Trophoblast cell (in vitro differentiated cells and primary cell): ENCODE results near the gene FBN3.

Source experiments
- DNase-seq, 2 donors: peaks; one replicate each; pipeline ENCODE4 v3.0.0-alpha.2; 2016
- H2AFZ ChIP-seq: 2 replicates; pipeline ENCODE4 v1.6.1; 2013; ENCODE audit warnings: low read length, moderate library complexity, mild to moderate bottlenecking; ENCODE audit not compliant: insufficient read depth, poor library complexity
- H2AK5ac ChIP-seq: 2 replicates; pipeline ENCODE4 v1.6.1; 2013; ENCODE audit warnings: mild to moderate bottlenecking, low read length
- H2BK120ac ChIP-seq: 2 replicates; pipeline ENCODE4 v1.6.1; 2013; ENCODE audit warnings: low read length, mild to moderate bottlenecking, moderate library complexity; ENCODE audit not compliant: insufficient read depth, poor library complexity
- H2BK12ac ChIP-seq: 2 replicates; pipeline ENCODE4 v1.6.1; 2013; ENCODE audit warnings: mild to moderate bottlenecking, low read length, moderate library complexity
- H2BK5ac ChIP-seq: 2 replicates; pipeline ENCODE4 v1.6.1; 2013; ENCODE audit warnings: low read length, low read depth, moderate library complexity, mild to moderate bottlenecking; ENCODE audit not compliant: poor library complexity
- H3K14ac ChIP-seq: 2 replicates; pipeline ENCODE4 v1.6.1; 2013; ENCODE audit warnings: mild to moderate bottlenecking, low read length
- H3K18ac ChIP-seq: 2 replicates; pipeline ENCODE4 v1.6.1; 2013; ENCODE audit warnings: mild to moderate bottlenecking, low read length
- H3K23ac ChIP-seq: 2 replicates; pipeline ENCODE4 v1.6.1; 2013; ENCODE audit warnings: low read length
- H3K27ac ChIP-seq: 2 replicates; pipeline ENCODE4 v1.5.1; 2013; ENCODE audit warnings: low read depth, mild to moderate bottlenecking, inconsistent platforms, low read length, moderate library complexity
- H3K27me3 ChIP-seq: 2 replicates; pipeline ENCODE4 v1.6.1; 2013; ENCODE audit warnings: inconsistent platforms, mild to moderate bottlenecking, low read length, moderate library complexity; ENCODE audit not compliant: insufficient read depth
- H3K36me3 ChIP-seq, 2 experiments: 1 replicate in 1 of 2; 2 replicates in 1 of 2; pipeline ENCODE4 v1.6.1; 2013; ENCODE audit warnings: low read length in 2 of 2, mild to moderate bottlenecking in 2 of 2, moderate library complexity in 1 of 2; ENCODE audit not compliant: insufficient read depth in 2 of 2, control insufficient read depth in 1 of 2
- H3K4ac ChIP-seq: 2 replicates; pipeline ENCODE4 v1.6.1; 2013; ENCODE audit warnings: low read depth, mild to moderate bottlenecking, low read length, moderate library complexity
- H3K4me1 ChIP-seq, 2 experiments: 1 replicate in 1 of 2; 2 replicates in 1 of 2; pipeline ENCODE4 v1.6.1; 2013; ENCODE audit warnings: low read length in 2 of 2, mild to moderate bottlenecking in 2 of 2, moderate library complexity in 1 of 2; ENCODE audit not compliant: insufficient read depth in 2 of 2, control insufficient read depth in 1 of 2
- H3K4me2 ChIP-seq: 2 replicates; pipeline ENCODE4 v1.6.1; 2013; ENCODE audit warnings: inconsistent platforms, mild to moderate bottlenecking, low read length, moderate library complexity
- H3K4me3 ChIP-seq: 2 replicates; pipeline ENCODE4 v1.5.1; 2013; ENCODE audit warnings: mild to moderate bottlenecking, low read depth, low read length, inconsistent platforms
- H3K79me1 ChIP-seq: one replicate; pipeline ENCODE4 v1.6.1; 2013; ENCODE audit warnings: low read length
- H3K79me2 ChIP-seq: 2 replicates; pipeline ENCODE4 v1.6.1; 2013; ENCODE audit warnings: low read length, mild to moderate bottlenecking; ENCODE audit not compliant: control insufficient read depth, insufficient read depth, poor library complexity
- H3K9ac ChIP-seq: 2 replicates; pipeline ENCODE4 v1.6.1; 2013; ENCODE audit warnings: mild to moderate bottlenecking, low read length
- H3K9me3 ChIP-seq: 2 replicates; pipeline ENCODE4 v1.6.1; 2013; ENCODE audit warnings: low read depth, mild to moderate bottlenecking, control low read depth, inconsistent platforms, low read length; ENCODE audit not compliant: insufficient read depth
- H4K12ac ChIP-seq: 2 replicates; pipeline ENCODE4 v1.6.1; 2013; ENCODE audit warnings: low read depth, mild to moderate bottlenecking, low read length, moderate library complexity
- H4K8ac ChIP-seq: 2 replicates; pipeline ENCODE4 v1.6.1; 2013; ENCODE audit warnings: low read depth, mild to moderate bottlenecking, low read length, moderate library complexity
- H4K91ac ChIP-seq: one replicate; pipeline ENCODE4 v1.6.1; 2013; ENCODE audit warnings: low read depth, mild to moderate bottlenecking, low read length, moderate library complexity
- WGBS: extraction: QIAGEN DNeasy Blood & Tissue Kit; methylation state at CpG from one replicate; pipeline ENCODE4 v1.1.7; 2013; ENCODE audit warnings: missing lambda C conversion rate; ENCODE audit not compliant: insufficient read length, insufficient coverage; ENCODE audit errors: extremely low coverage; 5-methylcytosine and 5-hydroxymethylcytosine counted together

FBN3 gene

DNA sequence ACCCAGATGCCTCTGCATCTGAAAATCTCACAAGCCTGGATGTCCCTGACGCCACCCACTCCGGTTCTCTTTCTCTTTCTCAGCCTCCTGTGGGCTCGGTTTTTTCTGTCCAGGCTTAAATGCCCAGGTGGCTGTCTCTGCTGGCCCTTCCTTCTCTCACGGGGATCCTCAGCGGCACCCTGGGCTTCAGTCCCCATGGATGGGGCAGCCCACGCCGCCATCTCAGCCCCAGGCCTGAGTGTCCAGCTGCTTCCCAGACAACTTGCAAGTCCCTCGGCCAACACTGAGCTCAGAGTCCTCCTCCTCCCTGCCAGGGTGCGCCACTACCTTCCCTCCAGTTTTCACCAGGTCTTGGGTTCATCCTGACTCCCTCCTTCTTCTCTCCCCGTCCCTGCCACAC, 6.4 kb downstream of the FBN3 start:
- Histone ChIP-seq H2AFZ (no peak overlapping the region), H2BK5ac (no peak overlapping the region), H4K91ac (no peak overlapping the region), H3K27ac (no peak overlapping the region), H3K18ac (no peak overlapping the region), H3K9me3 (no peaks in the 10 kb centered on the region), H3K4ac (no peak overlapping the region), H3K14ac (no peak overlapping the region), H3K9ac (no peak overlapping the region), H3K23ac (no peak overlapping the region), H3K4me2 (no peak overlapping the region), H4K8ac (no peak overlapping the region), H2AK5ac (no peak overlapping the region), H4K12ac (no peak overlapping the region), H3K79me2 (no peaks in the 10 kb centered on the region), H2BK120ac (no peak overlapping the region), H2BK12ac (no peak overlapping the region), H3K4me1 (peaks cover 2 to 3% of the 10 kb centered on the region in 2 experiments), H3K27me3 (no peaks in the 10 kb centered on the region), H3K36me3 (peaks cover 13% of the 10 kb centered on the region in 2 experiments), H3K4me3 (no peak overlapping the region), H3K79me1 (no peaks in the 10 kb centered on the region)
- no CpG with 5 or more reads among the region's 10 CpGs for WGBS
- DNase-seq = no peak

DNA sequence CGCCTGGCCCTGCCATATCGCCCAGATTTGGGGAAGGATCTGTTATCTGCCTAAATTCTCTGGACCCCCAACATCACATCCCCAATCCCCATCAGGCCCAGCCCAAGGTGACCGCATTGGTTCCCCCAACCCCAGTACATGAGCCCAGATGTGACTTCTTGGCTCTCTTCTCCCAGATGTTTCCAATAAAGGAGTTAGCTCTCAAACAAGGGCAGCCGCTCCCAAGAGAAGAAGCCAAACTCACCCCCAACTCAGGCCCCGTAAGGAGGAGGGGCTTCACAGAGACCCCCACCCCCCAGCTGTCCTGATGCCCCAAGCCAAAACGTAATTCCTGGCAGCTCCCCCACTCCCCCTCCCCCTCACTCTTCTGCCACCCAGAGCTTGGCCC, 6.9 kb downstream of the FBN3 start:
- no peak overlapping the region for H4K12ac ChIP-seq

DNA sequence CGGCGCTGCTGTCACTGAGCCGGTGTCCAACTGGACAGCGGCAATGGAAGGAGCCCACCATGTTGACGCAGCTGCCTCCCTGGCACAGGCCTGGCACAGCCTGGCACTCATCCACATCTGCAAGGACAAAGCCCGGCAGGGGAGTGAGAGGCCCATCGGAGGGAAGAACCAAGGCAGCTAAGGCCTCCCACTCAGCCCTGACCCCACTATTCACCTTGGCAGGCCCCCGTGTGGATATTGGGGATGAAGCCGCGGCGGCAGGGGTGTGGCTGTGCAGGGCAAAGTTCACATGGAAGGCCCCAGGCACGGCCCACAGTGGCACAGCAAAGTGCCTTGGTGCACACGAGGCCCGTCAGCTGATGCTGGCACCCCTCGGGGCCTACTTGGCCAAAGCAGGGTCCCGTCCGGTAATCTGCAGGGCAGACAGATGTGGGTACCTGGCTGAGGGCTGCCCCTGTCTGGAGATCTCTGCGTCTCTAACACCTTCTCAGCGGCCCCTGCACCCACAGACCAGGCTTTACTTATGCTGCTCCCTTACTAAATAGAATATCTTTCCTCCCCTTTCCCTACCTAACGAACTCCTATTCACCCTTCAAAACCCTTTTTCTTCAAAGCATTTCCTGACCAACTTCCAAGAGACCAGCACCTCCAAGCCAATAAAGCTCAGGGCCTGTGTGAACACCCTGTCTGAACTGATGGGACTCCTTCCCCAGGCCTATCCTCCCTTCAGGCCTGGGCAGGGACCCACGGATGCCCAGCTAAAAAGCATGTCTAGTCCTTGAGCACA, 7.5 kb downstream of the FBN3 start:
- Histone ChIP-seq H3K27ac (no peak overlapping the region), H2BK120ac (no peak overlapping the region), H2BK12ac (no peak overlapping the region), H3K79me2 (no peaks in the 10 kb centered on the region), H4K12ac (no peak overlapping the region), H2AFZ (no peak overlapping the region), H3K14ac (no peak overlapping the region), H3K23ac (no peak overlapping the region), H3K9ac (no peak overlapping the region), H3K79me1 (no peaks in the 10 kb centered on the region), H3K9me3 (no peaks in the 10 kb centered on the region), H3K18ac (no peak overlapping the region), H3K4me2 (no peak overlapping the region), H3K36me3 (peaks cover 16% of the 10 kb centered on the region in 2 experiments), H4K91ac (no peak overlapping the region), H2BK5ac (no peak overlapping the region), H3K4me1 (peaks cover 2% of the 10 kb centered on the region in 2 experiments), H3K27me3 (no peaks in the 10 kb centered on the region), H3K4me3 (no peak overlapping the region), H4K8ac (no peak overlapping the region), H3K4ac (no peak overlapping the region), H2AK5ac (no peak overlapping the region)
- no peak for DNase-seq
- 89% methylated on average over 1 of the region's 21 CpGs for WGBS

More for the DNA sequence above, 6.9 kb downstream of the FBN3 start:
- Histone ChIP-seq H3K9ac (no peak overlapping the region), H2AFZ (no peak overlapping the region), H3K27ac (no peak overlapping the region), H3K9me3 (no peaks in the 10 kb centered on the region), H3K27me3 (no peaks in the 10 kb centered on the region), H3K4me2 (no peak overlapping the region), H2BK120ac (no peak overlapping the region), H3K4ac (no peak overlapping the region), H4K8ac (no peak overlapping the region), H3K4me3 (no peak overlapping the region), H3K4me1 (peaks cover 2% of the 10 kb centered on the region in 2 experiments), H3K36me3 (peaks cover 16% of the 10 kb centered on the region in 2 experiments), H2AK5ac (no peak overlapping the region), H3K79me2 (no peaks in the 10 kb centered on the region), H3K14ac (no peak overlapping the region), H4K91ac (no peak overlapping the region), H2BK5ac (no peak overlapping the region), H2BK12ac (no peak overlapping the region), H3K79me1 (no peaks in the 10 kb centered on the region), H3K18ac (no peak overlapping the region), H3K23ac (no peak overlapping the region)
- no peak for DNase-seq
- no CpG with 5 or more reads among the region's 6 CpGs for WGBS

DNA sequence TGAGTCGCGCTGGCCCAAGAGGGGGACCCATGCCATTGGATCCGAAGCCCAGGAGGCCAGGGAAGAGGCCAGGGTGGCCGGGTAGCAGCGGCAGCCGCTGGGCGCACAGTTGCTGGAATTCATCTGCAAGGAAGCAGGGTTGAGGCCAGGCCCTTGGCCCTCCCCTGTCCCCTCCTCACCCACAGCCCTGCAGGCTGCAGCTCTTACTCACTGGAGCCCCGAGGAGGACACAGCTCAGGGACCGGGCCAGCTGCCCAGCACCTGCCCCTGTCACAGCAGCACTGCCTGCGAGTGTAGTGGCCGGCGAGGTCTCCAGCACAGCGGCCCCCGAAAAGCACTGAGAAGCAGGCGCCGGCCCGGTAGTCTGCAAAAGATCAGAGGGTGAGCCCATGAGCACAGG, 11.2 kb downstream of the FBN3 start:
- no peak overlapping the region for H4K12ac ChIP-seq
- H3K23ac ChIP-seq = no peak overlapping the region
- H3K4me3 ChIP-seq = no peak overlapping the region
- no peak overlapping the region for H3K18ac ChIP-seq
- peaks cover 3% of the 10 kb centered on the region for H3K9me3 ChIP-seq
- no peak overlapping the region for H3K14ac ChIP-seq
- H4K8ac ChIP-seq = no peak overlapping the region
- DNase-seq = no peak
- no peak overlapping the region for H3K4ac ChIP-seq
- H2AK5ac ChIP-seq = no peak overlapping the region
- no peak overlapping the region for H2BK5ac ChIP-seq
- no peaks in the 10 kb centered on the region for H3K79me2 ChIP-seq
- H3K36me3 ChIP-seq = peaks cover 19 to 21% of the 10 kb centered on the region in 2 experiments
- H3K9ac ChIP-seq = no peak overlapping the region
- H3K4me2 ChIP-seq = no peak overlapping the region
- H2BK120ac ChIP-seq = no peak overlapping the region
- no peak overlapping the region for H4K91ac ChIP-seq
- H3K27me3 ChIP-seq = no peaks in the 10 kb centered on the region
- no CpG with 5 or more reads among the region's 17 CpGs for WGBS
- no peaks in the 10 kb centered on the region for H3K79me1 ChIP-seq
- H2AFZ ChIP-seq = no peak overlapping the region
- peaks cover 2% of the 10 kb centered on the region in 2 experiments for H3K4me1 ChIP-seq
- H3K27ac ChIP-seq = no peak overlapping the region
- H2BK12ac ChIP-seq = no peak overlapping the region
